Measurements from ENCODE around the gene PRG2. TPM values are rescaled to one million over a fixed set of nuclear protein-coding genes. Genes with fewer than 3 reads are reported as not detected.
A peak's percentile ranks its signal among the peaks of the same experiment; 100 is the strongest.

PRG2 gene
- total RNA-seq, 2 donors from 2014 or later: 3.9 to 5.2 TPM

DNA sequence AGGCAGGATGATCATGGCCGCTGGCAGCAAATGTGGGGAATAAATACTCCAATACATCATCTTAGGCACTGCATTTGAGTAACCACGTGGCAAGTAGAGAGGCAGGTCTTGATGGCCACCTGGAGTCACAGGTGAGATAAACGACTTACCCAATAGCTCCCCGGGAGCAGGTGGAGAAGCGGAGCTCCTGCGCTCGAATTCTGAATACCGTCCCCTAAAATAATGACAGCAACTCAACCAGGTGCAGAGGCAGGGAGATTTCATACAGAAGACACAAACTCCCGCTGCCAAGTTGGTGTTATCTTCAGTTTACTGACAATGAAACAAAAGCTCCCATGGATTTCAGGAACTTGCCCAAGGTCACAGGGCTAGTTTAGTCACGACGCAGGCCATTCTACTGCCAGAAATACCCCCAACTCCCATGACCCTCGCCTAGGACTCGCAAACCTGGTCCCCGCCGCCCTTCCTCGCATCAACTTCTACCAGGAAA, 36.0 kb upstream of the PRG2 start:
- no peak for DNase-seq
- ATAC-seq (replicated peaks in 1 of 2): no peak
- Mint-ChIP-seq H3K27me3 (ENCODE audit: low read depth) (no peaks in the 10 kb centered on the region), H3K4me1 (ENCODE audit: low read depth) (peaks cover 59% of the 10 kb centered on the region), H3K9me3 (no peaks in the 10 kb centered on the region), H3K27ac (peak overlapping the region; percentile 84), H3K4me3 (peak overlapping the region; percentile 85 to 98), H3K36me3 (ENCODE audit: insufficient read depth in 2 of 2) (peaks cover 22 to 38% of the 10 kb centered on the region in 2 donors)

DNA sequence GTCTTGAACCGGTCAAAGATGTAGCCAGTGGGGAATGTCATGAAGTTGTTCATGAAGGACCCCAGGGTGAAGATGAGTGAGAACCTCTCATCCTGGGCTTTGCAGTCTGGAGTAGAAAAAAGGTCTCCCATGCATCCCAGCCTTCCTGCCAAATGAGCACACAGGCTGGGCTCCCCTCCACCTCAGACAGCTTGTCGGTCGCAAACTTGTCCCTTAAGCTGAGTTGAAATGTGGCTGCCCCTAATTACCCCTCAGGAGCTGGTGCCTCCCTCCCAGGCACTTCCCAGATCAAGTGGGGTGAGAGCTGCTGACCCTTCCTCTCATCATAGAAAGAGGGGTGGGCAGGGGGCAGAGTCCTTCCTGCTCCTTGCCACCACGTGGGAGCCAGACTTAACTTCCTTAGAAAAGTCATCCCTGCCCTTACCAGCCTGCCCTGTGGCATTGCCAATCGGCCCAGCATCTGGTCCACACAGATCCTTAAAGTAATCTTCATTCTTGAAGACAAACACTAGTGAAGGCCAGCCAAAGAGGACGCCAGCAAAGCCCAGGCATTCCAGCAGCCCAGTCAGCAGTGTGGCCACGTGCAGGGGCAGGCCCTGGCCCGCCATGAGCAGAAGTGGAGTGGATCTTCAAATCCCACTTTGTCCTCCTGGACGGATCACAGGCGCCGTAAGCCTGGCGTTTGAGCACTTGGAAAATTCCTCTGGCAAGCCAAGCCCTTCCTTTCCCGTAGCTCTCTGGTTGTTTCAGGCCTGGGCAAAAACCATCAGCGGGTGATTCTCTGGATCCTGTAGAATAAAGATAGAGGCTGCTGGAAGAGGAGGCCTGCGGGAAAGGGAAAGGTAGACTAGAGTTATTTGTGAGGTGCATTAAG, 35.4 kb upstream of the PRG2 start:
- no peaks in the 10 kb centered on the region for H3K9me3 Mint-ChIP-seq
- peaks cover 66% of the 10 kb centered on the region for H3K4me1 Mint-ChIP-seq (ENCODE audit: low read depth)
- no peaks in the 10 kb centered on the region for H3K27me3 Mint-ChIP-seq (ENCODE audit: low read depth)
- peak overlapping the region; percentile 85 to 98 for H3K4me3 Mint-ChIP-seq
- peaks cover 22 to 42% of the 10 kb centered on the region in 2 donors for H3K36me3 Mint-ChIP-seq (ENCODE audit: insufficient read depth in 2 of 2)
- DNase-seq: no peak
- peak overlapping the region; percentile 84 for H3K27ac Mint-ChIP-seq
- no peak for ATAC-seq (replicated peaks in 1 of 2)

- no peaks in the 10 kb centered on the region for H3K27me3 Mint-ChIP-seq (ENCODE audit: low read depth)
- peaks cover 24 to 46% of the 10 kb centered on the region in 2 donors for H3K36me3 Mint-ChIP-seq (ENCODE audit: insufficient read depth in 2 of 2)
- peak; percentile 89 to 94 for DNase-seq
- H3K4me3 Mint-ChIP-seq: peak overlapping the region; percentile 85 to 98
- no peaks in the 10 kb centered on the region for H3K9me3 Mint-ChIP-seq
- H3K4me1 Mint-ChIP-seq (ENCODE audit: low read depth): peaks cover 74% of the 10 kb centered on the region
- ATAC-seq (replicated peaks in 1 of 2): peak; percentile 95 to 96
- H3K27ac Mint-ChIP-seq: peak overlapping the region; percentile 84
Observed at GRCh38 chr11:57424792-57425564, 34.5 kb upstream of the PRG2 start.

- no peak for DNase-seq
- no peaks in the 10 kb centered on the region for H3K27me3 Mint-ChIP-seq (ENCODE audit: low read depth)
- no peak for ATAC-seq (replicated peaks in 1 of 2)
- peak overlapping the region; percentile 84 for H3K27ac Mint-ChIP-seq
- H3K4me1 Mint-ChIP-seq (ENCODE audit: low read depth): peaks cover 77% of the 10 kb centered on the region
- H3K36me3 Mint-ChIP-seq (ENCODE audit: insufficient read depth in 2 of 2): peaks cover 26 to 49% of the 10 kb centered on the region in 2 donors
- peak overlapping the region; percentile 85 to 98 for H3K4me3 Mint-ChIP-seq
- no peaks in the 10 kb centered on the region for H3K9me3 Mint-ChIP-seq
Observed at GRCh38 chr11:57424137-57424791, 33.8 kb upstream of the PRG2 start.

DNA sequence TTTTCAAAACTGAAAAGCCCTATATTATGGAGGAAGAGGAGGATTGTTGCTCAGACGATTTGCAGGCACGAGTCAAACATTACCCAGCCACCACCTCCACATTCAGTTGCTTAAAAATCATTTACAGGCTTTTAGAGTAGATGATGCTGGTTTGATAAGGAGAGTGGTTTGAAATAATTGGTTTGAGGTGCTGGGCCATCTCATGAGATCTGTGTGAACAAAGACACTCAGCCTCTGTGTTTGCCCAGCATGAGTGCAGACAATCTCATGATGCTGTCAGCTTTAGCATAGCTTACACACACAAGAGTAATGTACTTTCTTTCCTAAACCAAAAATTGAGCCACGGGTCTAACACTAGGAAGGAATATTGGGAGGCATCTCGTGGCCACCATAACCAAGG, 32.2 kb upstream of the PRG2 start:
- peaks cover 88% of the 10 kb centered on the region for H3K4me1 Mint-ChIP-seq (ENCODE audit: low read depth)
- no peaks in the 10 kb centered on the region for H3K27me3 Mint-ChIP-seq (ENCODE audit: low read depth)
- peaks cover 31 to 58% of the 10 kb centered on the region in 2 donors for H3K36me3 Mint-ChIP-seq (ENCODE audit: insufficient read depth in 2 of 2)
- peak overlapping the region; percentile 59 for H3K27ac Mint-ChIP-seq
- no peaks in the 10 kb centered on the region for H3K9me3 Mint-ChIP-seq
- no peak for DNase-seq
- ATAC-seq (replicated peaks in 1 of 2): no peak
- H3K4me3 Mint-ChIP-seq: peak overlapping the region; percentile 85 to 98

GRCh38 chr11:57421805-57422204, 31.4 kb upstream of the PRG2 start:
- H3K36me3 Mint-ChIP-seq (ENCODE audit: insufficient read depth in 2 of 2): peaks cover 31 to 64% of the 10 kb centered on the region in 2 donors
- DNase-seq: no peak
- no peak for ATAC-seq (replicated peaks in 1 of 2)
- H3K27me3 Mint-ChIP-seq (ENCODE audit: low read depth): no peaks in the 10 kb centered on the region
- H3K9me3 Mint-ChIP-seq: no peaks in the 10 kb centered on the region
- H3K4me1 Mint-ChIP-seq (ENCODE audit: low read depth): peaks cover 89% of the 10 kb centered on the region
- H3K4me3 Mint-ChIP-seq: peak overlapping the region in 1 of 2 donors; percentile 98
- peak overlapping the region; percentile 59 for H3K27ac Mint-ChIP-seq

DNA sequence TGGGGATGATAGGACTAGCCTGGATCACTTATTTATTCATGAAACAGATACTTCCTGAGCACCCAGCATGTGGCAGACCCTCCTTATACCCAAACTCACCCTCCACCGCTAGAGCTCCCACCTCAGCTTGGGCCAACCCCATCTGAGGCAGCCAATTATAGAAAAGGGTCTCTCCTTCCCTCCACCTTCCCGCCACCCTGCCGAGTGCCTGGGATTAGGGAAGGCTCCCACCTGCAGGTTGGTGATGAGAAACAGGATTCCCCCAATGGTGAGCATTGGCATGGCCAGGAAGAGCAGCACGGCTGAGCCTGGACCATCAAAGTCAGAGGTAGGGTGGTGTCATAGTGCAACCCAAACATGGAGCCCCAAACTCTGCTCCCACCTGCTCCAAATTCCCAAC, 30.6 kb upstream of the PRG2 start:
- Mint-ChIP-seq H3K4me3 (peak overlapping the region in 1 of 2 donors; percentile 14), H3K9me3 (no peaks in the 10 kb centered on the region), H3K27me3 (ENCODE audit: low read depth) (no peaks in the 10 kb centered on the region), H3K4me1 (ENCODE audit: low read depth) (peaks cover 92% of the 10 kb centered on the region), H3K36me3 (ENCODE audit: insufficient read depth in 2 of 2) (peaks cover 30 to 68% of the 10 kb centered on the region in 2 donors), H3K27ac (no peak overlapping the region)
- no peak for ATAC-seq (replicated peaks in 1 of 2)
- no peak for DNase-seq

GRCh38 chr11:57419146-57419545, 28.7 kb upstream of the PRG2 start:
- ATAC-seq (replicated peaks in 1 of 2) (no peak), DNase-seq (no peak)
- H3K4me1 Mint-ChIP-seq (ENCODE audit: low read depth): peaks cover 89% of the 10 kb centered on the region
- no peak overlapping the region for H3K4me3 Mint-ChIP-seq
- no peaks in the 10 kb centered on the region for H3K9me3 Mint-ChIP-seq
- H3K36me3 Mint-ChIP-seq (ENCODE audit: insufficient read depth in 2 of 2): peaks cover 30 to 67% of the 10 kb centered on the region in 2 donors
- H3K27ac Mint-ChIP-seq: peak overlapping the region; percentile 87
- H3K27me3 Mint-ChIP-seq (ENCODE audit: low read depth): no peaks in the 10 kb centered on the region

- DNase-seq: no peak
- no peak for ATAC-seq (replicated peaks in 1 of 2)
- H3K9me3 Mint-ChIP-seq: no peaks in the 10 kb centered on the region
- no peaks in the 10 kb centered on the region for H3K27me3 Mint-ChIP-seq (ENCODE audit: low read depth)
- H3K36me3 Mint-ChIP-seq (ENCODE audit: insufficient read depth in 2 of 2): peaks cover 31 to 70% of the 10 kb centered on the region in 2 donors
- H3K27ac Mint-ChIP-seq: no peak overlapping the region
- H3K4me3 Mint-ChIP-seq: no peak overlapping the region
- H3K4me1 Mint-ChIP-seq (ENCODE audit: low read depth): peaks cover 89% of the 10 kb centered on the region
Observed at GRCh38 chr11:57418131-57418530, 27.7 kb upstream of the PRG2 start.

- no peak for ATAC-seq (replicated peaks in 1 of 2)
- no peak overlapping the region for H3K4me3 Mint-ChIP-seq
- no peaks in the 10 kb centered on the region for H3K27me3 Mint-ChIP-seq (ENCODE audit: low read depth)
- peaks cover 87% of the 10 kb centered on the region for H3K4me1 Mint-ChIP-seq (ENCODE audit: low read depth)
- peak overlapping the region; percentile 34 for H3K27ac Mint-ChIP-seq
- H3K9me3 Mint-ChIP-seq: no peaks in the 10 kb centered on the region
- DNase-seq: no peak
- H3K36me3 Mint-ChIP-seq (ENCODE audit: insufficient read depth in 2 of 2): peaks cover 30 to 66% of the 10 kb centered on the region in 2 donors
Observed at GRCh38 chr11:57417056-57417455, 26.6 kb upstream of the PRG2 start.

DNA sequence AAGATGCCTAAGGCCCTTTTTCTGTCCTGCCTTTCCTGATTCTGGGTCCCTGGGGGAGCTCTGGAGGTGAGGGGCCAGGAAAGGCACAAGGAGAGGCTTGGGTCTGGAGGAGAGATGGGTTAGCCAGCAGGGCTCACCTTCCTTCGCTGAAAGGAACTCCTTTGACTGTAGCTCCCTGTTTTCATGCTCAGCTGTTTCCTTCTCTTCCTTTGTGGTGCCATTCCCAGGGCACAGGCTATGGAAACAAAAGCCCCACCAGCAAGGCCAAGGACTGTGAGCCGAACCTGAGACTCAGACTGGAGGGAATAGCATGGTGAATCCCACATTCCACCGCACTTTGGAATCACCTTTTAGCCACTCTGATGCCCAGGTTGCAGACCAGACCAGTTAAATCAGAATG, 26.0 kb upstream of the PRG2 start:
- ATAC-seq (replicated peaks in 1 of 2): no peak
- Mint-ChIP-seq H3K36me3 (ENCODE audit: insufficient read depth in 2 of 2) (peaks cover 27 to 60% of the 10 kb centered on the region in 2 donors), H3K9me3 (no peaks in the 10 kb centered on the region), H3K27ac (peak overlapping the region; percentile 38), H3K4me3 (no peak overlapping the region), H3K27me3 (ENCODE audit: low read depth) (no peaks in the 10 kb centered on the region), H3K4me1 (ENCODE audit: low read depth) (peaks cover 80% of the 10 kb centered on the region)
- no peak for DNase-seq

GRCh38 chr11:57414612-57415212, 24.3 kb upstream of the PRG2 start:
- DNase-seq (no peak), ATAC-seq (replicated peaks in 1 of 2) (peak in 1 of 2 donors; percentile 13)
- Mint-ChIP-seq H3K4me1 (ENCODE audit: low read depth) (peaks cover 75% of the 10 kb centered on the region), H3K9me3 (no peaks in the 10 kb centered on the region), H3K27ac (peak overlapping the region; percentile 61), H3K36me3 (ENCODE audit: insufficient read depth in 2 of 2) (peaks cover 29 to 59% of the 10 kb centered on the region in 2 donors), H3K4me3 (no peak overlapping the region), H3K27me3 (ENCODE audit: low read depth) (no peaks in the 10 kb centered on the region)
